Endothelial cell (in vitro differentiated cells): ENCODE data around the gene SLFNL1. TPM values are rescaled to one million over a fixed set of nuclear protein-coding genes. Genes with fewer than 3 reads are reported as not detected.
A peak's percentile ranks its signal among the peaks of the same experiment; 100 is the strongest.

Experiments
- DNase-seq: peaks from one replicate; pipeline ENCODE4 v3.0.0; 2021; ENCODE audit warnings: low spot score
- H3K27ac Mint-ChIP-seq: one replicate; pipeline ENCODE4 v1.8.0; 2021; ENCODE audit warnings: mixed read lengths, inconsistent platforms; ENCODE audit not compliant: unreplicated experiment
- H3K27me3 Mint-ChIP-seq: one replicate; pipeline ENCODE4 v1.8.0; 2021; ENCODE audit warnings: mild to moderate bottlenecking, moderate library complexity, mixed read lengths, inconsistent platforms; ENCODE audit not compliant: unreplicated experiment
- H3K36me3 Mint-ChIP-seq: one replicate; pipeline ENCODE4 v1.8.0; 2021; ENCODE audit warnings: mild to moderate bottlenecking, low read depth, mixed read lengths, inconsistent platforms; ENCODE audit not compliant: unreplicated experiment
- H3K4me1 Mint-ChIP-seq: one replicate; pipeline ENCODE4 v1.8.0; 2021; ENCODE audit warnings: mild to moderate bottlenecking, mixed read lengths, inconsistent platforms; ENCODE audit not compliant: unreplicated experiment
- H3K4me3 Mint-ChIP-seq: one replicate; pipeline ENCODE4 v1.8.0; 2021; ENCODE audit warnings: mild to moderate bottlenecking, mixed read lengths, inconsistent platforms; ENCODE audit not compliant: unreplicated experiment
- H3K9me3 Mint-ChIP-seq: one replicate; pipeline ENCODE4 v1.8.0; 2021; ENCODE audit warnings: mixed read lengths, inconsistent platforms; ENCODE audit not compliant: unreplicated experiment
- CTCF ChIP-seq: fragments of 200-600 bp; sonication (generic); IDR thresholded peaks from one replicate; pipeline ENCODE4 v1.5.0; 2021; ENCODE audit warnings: antibody characterized with exemption; ENCODE audit not compliant: unreplicated experiment
- total RNA-seq: library from RNA; stranded (reverse); fragmentation: NEBNext Ultra II Directional; extraction: Animal tissue kit (Norgen Biotek cat#: 25700); gene quantifications from one replicate; pipeline ENCODE4 v1.2.1, GENCODE V29; 2021; ENCODE audit not compliant: unreplicated experiment

SLFNL1 gene
- total RNA-seq, 1 donor from 2014 or later = 0.38 TPM

- Mint-ChIP-seq H3K4me1 (peaks cover 4% of the 10 kb centered on the region), H3K27ac (peak overlapping the region; percentile 52), H3K9me3 (no peaks in the 10 kb centered on the region), H3K36me3 (peaks cover 40% of the 10 kb centered on the region), H3K27me3 (peaks cover 2% of the 10 kb centered on the region), H3K4me3 (no peak overlapping the region)
- DNase-seq = no peak
- no peak for TF ChIP-seq CTCF
These were observed 18.3 kb downstream of the SLFNL1 start for GRCh38 chr1:41003127-41003639.

- TF ChIP-seq CTCF = no peak
- Mint-ChIP-seq H3K4me1 (no peaks in the 10 kb centered on the region), H3K4me3 (peak overlapping the region; percentile 48), H3K27me3 (peaks cover 3% of the 10 kb centered on the region), H3K36me3 (peaks cover 47% of the 10 kb centered on the region), H3K9me3 (no peaks in the 10 kb centered on the region), H3K27ac (no peak overlapping the region)
- DNase-seq = no peak
These were observed 22.9 kb downstream of the SLFNL1 start for GRCh38 chr1:40998668-40999067.

GRCh38 chr1:40997096-40997495 is 24.4 kb downstream of the SLFNL1 start:
- Mint-ChIP-seq H3K4me3 (no peak overlapping the region), H3K4me1 (no peaks in the 10 kb centered on the region)

GRCh38 chr1:40989066-40989465 is 32.5 kb downstream of the SLFNL1 start:
- H3K4me1 Mint-ChIP-seq = no peaks in the 10 kb centered on the region
- H3K27me3 Mint-ChIP-seq = peaks cover 4% of the 10 kb centered on the region
- H3K4me3 Mint-ChIP-seq = no peak overlapping the region
- H3K9me3 Mint-ChIP-seq = no peaks in the 10 kb centered on the region
- peaks cover 41% of the 10 kb centered on the region for H3K36me3 Mint-ChIP-seq
- TF ChIP-seq CTCF = no peak
- no peak overlapping the region for H3K27ac Mint-ChIP-seq
- DNase-seq = no peak

More at GRCh38 chr1:40997096-40997495, 24.4 kb downstream of the SLFNL1 start:
- Mint-ChIP-seq H3K36me3 (peaks cover 36% of the 10 kb centered on the region), H3K9me3 (no peaks in the 10 kb centered on the region), H3K27ac (no peak overlapping the region), H3K27me3 (peaks cover 3% of the 10 kb centered on the region)
- DNase-seq = no peak
- TF ChIP-seq CTCF = no peak

GRCh38 chr1:40988280-40988679 is 33.2 kb downstream of the SLFNL1 start:
- TF ChIP-seq CTCF = no peak
- Mint-ChIP-seq H3K4me3 (no peak overlapping the region), H3K4me1 (no peaks in the 10 kb centered on the region), H3K36me3 (peaks cover 45% of the 10 kb centered on the region), H3K27ac (no peak overlapping the region), H3K27me3 (peaks cover 4% of the 10 kb centered on the region), H3K9me3 (no peaks in the 10 kb centered on the region)
- DNase-seq = no peak
